GM13977 (cell line): ENCODE measurements around the gene SYNGR3.
"Not testable (repeated sequence)": the region's sequence is repeated elsewhere in the genome, so short reads cannot be mapped to it uniquely, and the experiment has no call there.

ENCODE experiments used
- DNase-seq: peaks from one replicate; pipeline ENCODE4 v3.0.0; 2012; ENCODE audit warnings: low spot score
- CTCF ChIP-seq: IDR thresholded peaks from 2 replicates; pipeline ENCODE4 v1.5.1; 2012; ENCODE audit warnings: mild to moderate bottlenecking, control low read depth; ENCODE audit not compliant: insufficient read depth; ENCODE audit errors: extremely low read depth, missing control alignments
- in situ Hi-C: fragments of 300-500 bp; cut with MboI; formaldehyde crosslinking; loops from one replicate; pipeline ENCODE4 v1.12.0; 2022; ENCODE audit warnings: low sequenced_read_pairs, low pct_unique_long_range_greater_than_20kb, mixed read lengths, inconsistent platforms; ENCODE audit not compliant: unreplicated experiment

SYNGR3 gene

GRCh38 chr16:1961651-1962067 is 28.1 kb upstream of the SYNGR3 start:
- no peak for TF ChIP-seq CTCF
- no peak for DNase-seq
- in situ Hi-C loops: no loop called here

- DNase-seq, in situ Hi-C loops: not testable (repeated sequence)
Measured at GRCh38 chr16:1962161-1963153, 27.3 kb upstream of the SYNGR3 start.

GRCh38 chr16:1963806-1964505 is 25.8 kb upstream of the SYNGR3 start:
- TF ChIP-seq CTCF: peak; percentile 23
- in situ Hi-C loops: no loop called here
- no peak for DNase-seq

GRCh38 chr16:1964506-1965395 is 25.0 kb upstream of the SYNGR3 start, which contains the start of gene RPS2:
TSS of gene RPS2 (minus strand) at chr16:1964826. CDS start at chr16:1964625, 201 bp downstream.
- in situ Hi-C loops: no loop called here
- DNase-seq: peak; percentile 100
- TF ChIP-seq CTCF: no peak

GRCh38 chr16:1965396-1966001 is 24.3 kb upstream of the SYNGR3 start:
- in situ Hi-C loops: no loop called here
- DNase-seq: no peak
- TF ChIP-seq CTCF: no peak

- in situ Hi-C loops: no loop called here
- TF ChIP-seq CTCF: no peak
- DNase-seq: no peak
Measured at GRCh38 chr16:1966460-1966859, 23.3 kb upstream of the SYNGR3 start, which contains the start of gene RNF151. TSS of gene RNF151 (plus strand) at chr16:1966856. CDS start at chr16:1966882, 26 bp downstream.
